Activated CD4-positive, CD25-positive, alpha-beta regulatory T cell treated with anti-CD3 and anti-CD28 coated beads, Interleukin-2, amount 50 U/mL, for 72 hours (primary cell): ENCODE data around the gene MAP4K3.

ENCODE experiments used
- DNase-seq: peaks from one replicate; pipeline ENCODE4 v3.0.0; 2021

Gene MAP4K3

DNA sequence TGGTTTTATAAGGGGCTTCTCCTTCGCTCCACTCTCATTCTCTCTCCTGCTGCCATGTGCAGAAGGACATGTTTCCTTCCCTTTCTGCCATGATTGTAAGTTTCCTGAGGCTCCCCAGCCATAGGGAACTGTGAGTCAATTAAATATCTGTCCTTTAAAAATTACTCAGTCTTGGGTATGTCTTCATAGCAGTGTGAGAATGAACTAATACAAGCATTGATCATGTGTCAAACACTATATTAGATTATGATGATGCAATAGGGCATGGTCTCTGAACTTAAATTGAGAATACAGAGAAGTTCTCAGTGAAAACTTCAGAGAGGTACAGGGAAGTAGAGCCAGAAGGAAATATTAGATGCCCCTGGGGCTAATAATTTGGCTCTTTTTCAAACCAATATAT lies 5.9 kb upstream of the MAP4K3 start:
- DNase-seq = no peak

DNA sequence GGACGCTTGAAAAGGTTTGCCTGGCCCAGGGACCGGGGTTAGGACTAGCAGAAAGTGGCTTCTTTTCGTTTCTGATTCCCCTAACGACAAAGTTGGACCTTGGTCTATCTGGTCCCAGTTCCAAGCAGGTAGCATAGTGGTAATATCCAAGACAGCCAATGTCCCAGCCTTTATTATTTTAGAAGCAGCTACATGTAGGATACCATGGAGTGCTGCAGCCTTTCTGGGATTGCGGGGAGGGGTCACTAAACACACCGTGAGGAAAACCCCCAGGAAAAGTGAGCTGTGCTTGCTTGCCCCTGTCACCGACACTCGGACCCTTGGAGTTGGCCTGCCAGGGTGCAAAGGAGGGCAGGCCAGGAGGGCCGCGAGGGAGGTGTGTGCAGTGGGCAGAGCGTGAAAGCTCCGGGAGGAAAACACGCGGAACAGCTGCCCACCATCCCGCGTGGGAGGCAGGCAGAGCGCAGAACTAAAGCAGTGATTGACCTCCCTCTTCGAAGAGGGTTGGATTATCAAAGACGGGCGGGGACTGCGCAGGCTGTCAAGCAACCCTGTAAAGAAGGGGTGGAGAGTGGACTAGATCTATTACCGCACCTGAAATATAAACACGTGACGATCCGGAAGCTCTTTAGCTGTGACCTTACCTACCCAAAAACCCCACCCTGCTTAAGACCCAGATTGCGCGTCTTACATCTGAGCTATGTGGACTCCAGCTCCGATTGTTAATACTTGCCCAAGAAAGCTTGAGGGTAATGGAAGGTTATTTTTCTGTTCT lies 624 bp upstream of the MAP4K3 start:
- peak; percentile 46 for DNase-seq

DNA sequence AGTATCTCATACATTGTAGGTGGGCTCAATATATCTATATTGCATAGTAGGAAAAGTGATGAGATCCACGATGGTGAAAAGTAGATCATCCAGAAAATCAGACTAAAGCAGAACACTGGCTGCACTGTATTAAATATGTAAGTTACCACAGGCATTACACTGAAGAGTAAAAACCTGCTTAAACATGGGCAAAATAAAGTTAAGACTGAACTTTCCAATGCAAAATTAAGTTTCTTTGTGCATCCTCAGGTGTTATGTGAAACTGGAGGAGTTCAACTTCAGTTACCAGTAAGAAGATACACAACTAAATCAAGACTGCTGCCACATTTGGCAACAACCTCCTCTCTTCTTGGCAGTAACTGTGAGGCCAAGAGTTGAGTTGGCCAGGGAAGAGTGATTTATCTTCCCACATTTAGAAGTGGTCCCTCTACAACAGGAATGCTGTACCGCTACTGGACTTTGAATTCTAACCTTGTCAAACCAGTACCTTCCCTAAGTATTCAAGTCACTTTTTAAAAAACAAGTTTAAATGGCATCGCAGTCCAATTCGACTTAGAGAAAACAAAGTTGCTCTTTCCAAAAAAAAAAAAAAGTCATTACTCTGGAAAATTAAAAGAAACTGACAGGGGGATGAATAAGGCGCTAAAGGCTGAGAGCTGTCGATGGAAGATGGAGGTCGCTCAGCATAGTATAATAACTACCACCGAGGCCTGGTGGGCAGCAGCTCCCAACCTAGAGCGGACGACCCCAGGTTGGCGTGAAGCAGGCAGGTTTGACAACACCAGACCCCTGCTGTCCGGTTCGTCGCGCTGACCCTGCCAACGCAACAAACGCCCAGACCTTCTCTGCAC lies 1.1 kb downstream of the MAP4K3 start:
- DNase-seq = no peak

DNA sequence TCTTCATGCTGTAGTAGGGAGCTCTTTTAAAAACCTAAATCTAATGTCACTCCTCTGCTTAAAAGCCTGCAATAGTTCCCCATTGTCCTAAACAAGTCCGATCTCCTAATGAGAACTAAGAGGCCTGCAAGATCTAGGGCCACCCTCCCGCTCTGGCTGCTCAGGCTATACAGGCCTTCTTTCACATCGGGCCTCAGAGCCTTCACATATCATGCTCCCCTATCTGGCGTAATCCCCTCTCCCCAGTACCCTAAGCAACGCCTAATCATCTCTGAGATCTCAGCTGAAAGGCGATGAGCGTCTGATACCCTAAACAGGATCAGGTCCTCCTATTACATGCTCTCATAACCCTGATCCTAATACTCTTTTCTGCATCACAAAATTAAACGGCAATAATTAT lies 1.9 kb downstream of the MAP4K3 start:
- DNase-seq = no peak

DNA sequence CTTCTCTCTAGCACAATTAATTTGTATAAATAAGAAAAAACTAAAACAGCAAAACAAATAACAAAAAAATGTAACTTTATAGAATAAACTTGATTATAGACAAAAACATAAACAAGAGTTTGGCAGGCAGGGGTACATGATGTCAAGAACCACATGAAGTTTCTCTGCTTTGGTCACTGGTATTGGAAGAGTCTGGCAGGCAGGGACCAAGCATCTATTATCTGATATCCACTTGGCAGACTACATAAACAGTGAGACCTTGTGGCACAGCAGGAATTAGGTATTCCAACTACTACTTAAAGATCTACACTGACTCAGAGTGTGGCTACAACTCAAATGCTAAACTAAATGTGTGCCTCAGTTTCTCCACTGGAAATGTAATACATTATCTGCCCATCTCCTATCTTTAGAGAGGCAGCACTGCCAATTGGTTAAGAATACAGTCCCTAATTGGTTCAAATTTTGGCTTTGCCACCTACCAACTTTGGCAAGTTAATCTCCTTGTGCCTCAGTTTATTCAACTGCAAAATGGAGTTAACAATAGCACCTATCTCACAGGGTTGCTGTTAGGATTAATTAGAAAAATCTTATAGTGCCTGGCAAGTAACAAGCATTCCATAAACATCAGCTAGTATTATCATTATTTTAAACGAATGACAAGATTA lies 2.7 kb downstream of the MAP4K3 start:
- DNase-seq = no peak

DNA sequence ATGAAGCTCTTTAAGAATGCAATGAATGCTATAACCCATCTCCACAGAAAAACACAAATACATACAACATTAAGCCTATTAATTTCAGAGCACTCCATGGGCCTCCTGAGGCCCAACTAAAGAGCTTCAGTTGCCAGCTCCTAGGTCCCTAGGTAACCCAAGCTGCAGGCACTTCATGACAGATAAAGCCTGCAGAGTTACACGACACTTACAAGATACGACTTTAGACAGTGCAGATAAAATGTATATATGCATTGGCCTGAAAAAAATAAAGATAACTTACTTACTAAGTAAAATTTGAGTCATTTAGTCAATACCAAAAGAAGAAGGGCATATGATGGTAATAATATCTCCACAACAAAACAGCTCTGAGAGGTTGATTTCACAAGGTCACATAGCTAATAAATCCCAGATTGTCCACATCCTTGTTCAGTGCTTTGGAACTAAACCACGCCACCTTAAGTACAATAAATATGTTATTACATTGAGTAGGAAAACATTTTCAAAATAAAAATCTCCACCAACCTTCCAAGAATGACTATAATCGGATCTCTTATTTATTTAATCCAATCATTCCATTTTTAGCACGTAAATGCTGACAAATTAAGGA lies 3.4 kb downstream of the MAP4K3 start:
- no peak for DNase-seq

DNA sequence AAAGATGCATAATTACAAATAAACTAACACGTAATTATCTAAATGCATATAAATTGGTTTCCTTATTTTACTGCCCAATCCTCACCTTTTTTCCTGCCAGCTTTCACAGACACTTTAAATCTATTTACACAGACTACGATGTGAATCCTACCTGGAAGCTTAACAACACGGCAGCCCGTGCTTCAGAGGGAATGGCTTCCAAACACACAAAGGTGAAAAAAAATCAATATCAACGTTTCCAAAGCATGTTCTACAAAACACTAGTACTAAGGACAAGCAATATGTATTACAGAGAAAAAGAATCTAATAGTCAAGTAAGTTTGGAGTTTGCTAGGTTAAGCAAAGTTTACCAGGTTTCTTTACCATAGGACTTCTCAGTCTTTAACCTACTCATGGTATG lies 4.4 kb downstream of the MAP4K3 start:
- no peak for DNase-seq

DNA sequence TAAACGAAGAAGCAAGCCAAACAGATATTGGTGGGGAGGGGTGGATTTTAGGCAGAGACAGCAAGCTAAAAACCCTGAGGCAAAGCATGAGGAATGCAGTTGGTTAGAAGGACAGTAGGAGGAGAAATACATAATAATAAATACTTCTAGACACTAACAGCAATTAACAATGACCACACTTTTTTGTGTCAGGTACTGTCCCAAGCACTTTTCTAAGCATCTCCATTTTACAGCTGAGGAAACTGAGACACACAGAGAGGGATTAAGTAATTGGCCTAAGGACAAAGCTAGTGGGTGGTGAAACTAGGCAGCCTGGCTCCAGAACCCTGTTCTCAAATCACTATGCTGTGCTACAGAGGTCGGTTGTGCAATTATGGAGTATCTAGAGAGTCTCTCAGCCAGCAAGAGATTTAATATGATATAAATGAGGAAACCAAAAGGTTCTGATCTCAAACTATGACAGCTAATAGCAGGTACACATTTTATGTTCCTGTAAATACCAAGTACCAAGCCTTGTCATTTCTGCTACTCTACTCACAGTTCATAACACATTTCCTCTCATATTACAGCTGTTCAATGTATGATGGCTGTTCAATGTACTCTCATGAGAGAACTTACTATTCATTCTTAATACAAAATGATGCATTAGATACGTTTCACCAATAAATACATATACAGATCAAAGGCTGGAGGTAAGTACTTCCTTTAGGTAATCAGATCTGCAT lies 5.3 kb downstream of the MAP4K3 start:
- no peak for DNase-seq

DNA sequence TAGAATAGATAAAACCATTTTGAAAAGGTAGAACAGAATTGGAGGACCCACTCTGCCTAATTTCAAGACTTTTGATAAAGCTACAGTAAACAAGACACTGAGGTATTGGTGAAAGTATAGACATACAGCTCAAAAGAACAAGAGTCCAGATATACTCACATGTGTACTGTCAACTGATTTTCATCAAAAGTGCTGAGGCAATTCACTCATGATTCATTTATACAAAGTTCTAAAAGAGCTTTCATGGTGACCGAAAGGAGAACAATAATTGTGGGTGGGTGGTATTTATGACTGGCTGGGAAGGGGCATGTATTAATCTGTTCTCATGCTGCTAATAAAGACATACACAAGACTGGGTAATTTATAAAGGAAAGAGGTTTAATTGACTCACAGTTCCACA lies 7.3 kb downstream of the MAP4K3 start:
- no peak for DNase-seq

DNA sequence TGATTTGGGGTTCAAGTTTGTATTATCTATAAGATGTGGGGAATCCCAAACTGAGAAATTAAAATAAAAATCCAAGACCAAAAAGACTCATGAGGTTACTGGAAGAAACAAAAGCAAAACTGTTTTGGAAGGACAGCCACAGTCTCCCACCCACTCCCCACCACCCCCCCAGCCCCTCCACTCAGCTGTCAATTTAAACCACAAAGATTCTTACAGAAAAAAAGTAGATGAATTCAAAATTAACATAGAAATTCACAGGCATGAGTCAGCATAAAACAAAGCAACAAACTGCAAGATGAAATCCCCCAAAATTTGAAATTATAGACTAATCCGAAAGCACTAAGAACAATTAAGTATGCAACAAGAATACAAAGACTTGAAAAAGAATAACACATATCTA lies 12.1 kb downstream of the MAP4K3 start:
- DNase-seq = no peak

DNA sequence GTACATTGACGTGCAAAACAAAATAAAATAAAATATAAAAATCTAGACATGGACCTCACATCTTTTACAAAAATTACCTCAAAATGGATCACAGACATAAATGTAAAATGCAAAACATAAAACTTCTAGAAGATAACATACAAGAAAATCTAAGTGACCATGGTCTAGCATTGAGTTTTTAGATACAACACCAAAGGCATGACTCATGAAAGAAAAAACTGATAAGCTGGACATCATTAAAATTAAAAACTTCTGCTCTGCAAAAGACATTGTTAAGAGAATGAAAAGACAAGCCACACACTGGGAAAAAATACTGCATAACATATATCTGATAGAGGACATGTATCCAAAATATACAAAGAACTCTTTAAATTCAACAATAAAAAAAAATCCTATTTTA lies 14.4 kb downstream of the MAP4K3 start:
- DNase-seq = no peak

DNA sequence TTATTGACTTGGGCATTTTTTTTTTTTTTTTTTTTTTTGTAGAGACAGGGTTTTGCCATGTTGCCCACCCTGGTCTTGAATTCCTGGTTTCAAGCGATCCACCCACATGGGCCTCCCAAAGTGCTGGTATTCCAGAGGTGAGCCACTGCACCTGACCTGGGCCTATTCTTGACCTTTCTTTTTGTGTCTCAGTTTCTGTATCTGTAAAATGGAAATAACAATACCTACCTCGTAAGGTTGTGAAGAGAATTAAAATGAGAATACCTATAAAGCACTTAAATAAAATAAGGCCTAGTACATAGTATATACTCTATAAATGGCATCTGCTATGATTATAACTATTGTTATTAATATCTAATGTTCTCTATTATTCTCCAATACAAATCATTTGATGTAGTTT lies 15.7 kb downstream of the MAP4K3 start:
- no peak for DNase-seq

DNA sequence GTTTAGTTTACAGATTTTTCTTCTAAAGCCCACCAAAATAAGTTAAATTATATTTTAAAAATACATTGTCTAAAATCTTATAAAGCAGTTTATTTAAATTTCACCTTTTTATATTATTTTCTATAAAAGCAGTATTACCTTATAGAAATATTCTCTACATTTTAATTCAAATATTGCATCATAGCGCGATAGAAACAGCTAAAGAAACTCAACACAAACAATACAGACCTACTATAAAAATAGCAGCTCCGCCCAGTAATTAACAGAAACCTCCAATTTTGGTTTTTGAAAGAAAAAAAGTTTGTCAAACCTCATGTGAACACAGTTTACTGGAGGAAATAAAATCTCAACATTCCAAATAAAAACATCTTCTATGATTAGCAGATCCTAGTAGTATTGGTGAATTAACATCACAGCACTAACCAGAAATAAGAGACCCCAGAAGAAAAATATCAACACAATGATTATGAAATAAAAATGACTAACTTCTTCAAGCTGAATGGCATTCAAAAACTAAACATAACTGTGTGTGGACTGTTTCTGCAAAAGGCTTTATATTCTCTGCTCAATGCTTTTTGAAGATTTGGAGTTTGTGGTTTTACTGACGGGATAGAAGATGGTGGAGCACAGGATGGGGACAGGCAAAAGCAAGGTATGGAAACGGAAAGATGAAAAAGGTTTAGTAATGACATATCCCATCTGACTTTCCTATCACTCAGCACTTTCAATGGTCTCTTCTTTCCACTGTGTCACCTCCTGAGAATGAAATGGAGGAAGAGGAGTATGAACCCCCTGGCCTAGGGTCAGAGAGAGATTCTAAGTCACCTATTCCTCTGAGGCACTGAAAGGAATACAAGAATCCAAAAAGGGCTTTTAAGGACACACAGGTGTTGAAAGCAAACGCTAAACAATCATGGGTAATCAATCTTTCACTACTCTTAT lies 17.5 kb downstream of the MAP4K3 start:
- DNase-seq = no peak

DNA sequence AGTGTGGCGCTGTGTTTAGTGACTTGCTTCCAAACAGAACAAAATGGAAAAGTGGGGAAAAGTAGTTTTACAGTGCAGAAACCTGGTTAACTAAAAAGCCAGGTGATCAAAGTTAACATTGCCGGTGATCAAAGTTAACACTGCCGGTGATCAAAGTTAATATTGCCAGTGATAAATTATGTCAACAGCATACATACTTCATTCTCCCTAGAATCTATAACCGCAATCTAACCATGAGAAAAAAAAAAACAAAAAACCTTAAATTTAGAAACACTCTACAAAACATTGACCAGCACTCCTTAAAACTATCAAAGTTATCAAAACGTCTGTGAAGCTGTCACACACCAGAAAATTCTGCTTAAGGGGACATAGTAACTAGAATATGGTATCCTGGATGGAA lies 18.6 kb downstream of the MAP4K3 start:
- no peak for DNase-seq

DNA sequence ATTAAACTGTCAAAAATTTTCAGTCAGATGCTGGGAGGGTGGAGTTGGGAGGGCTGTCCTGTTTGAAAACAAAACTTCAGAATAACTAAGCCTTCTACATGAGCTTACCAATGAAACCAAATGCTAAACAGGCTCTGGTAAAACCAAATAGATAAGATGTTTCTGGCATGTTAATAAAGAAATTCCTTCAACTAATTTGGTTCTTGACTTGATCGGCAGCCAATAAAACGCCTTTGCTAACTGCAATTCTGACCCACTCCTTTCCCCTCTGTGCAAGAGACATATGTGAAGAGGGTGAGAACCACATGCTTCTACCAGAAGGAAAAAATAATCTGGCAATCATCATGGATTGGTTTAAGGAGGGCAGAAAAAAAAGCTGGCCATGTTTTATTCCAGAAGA lies 20.9 kb downstream of the MAP4K3 start:
- no peak for DNase-seq

DNA sequence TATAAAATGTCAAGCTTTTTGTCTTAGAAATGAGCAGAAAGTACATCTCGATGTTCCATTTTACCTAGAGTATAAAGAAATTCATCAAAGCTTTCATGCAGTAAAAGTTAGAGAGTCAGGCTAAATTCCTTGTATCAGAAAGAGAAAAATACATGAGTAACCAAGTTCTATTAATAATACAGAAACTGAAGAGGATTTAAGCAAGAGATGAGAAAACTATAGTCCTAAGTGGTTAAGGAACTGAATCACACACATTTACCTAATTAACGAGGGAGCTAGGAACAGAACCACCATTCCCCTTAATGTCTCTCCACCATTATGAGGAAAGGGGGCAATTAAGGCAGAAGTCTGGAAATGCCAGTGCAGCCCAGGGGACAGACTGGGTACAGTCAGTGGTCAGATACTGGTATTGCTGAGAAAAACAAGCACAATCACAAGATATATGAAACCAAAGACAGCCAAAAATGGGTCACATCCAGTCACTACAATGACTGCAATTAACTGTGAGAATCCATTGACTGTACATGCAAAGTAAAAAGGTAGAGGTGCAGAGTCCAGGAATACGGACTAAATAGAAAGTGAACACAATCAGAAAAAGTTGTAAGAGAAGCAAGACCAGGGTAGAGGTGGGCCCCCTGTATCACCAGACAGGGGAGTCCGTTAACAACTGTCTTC lies 23.9 kb downstream of the MAP4K3 start:
- no peak for DNase-seq

DNA sequence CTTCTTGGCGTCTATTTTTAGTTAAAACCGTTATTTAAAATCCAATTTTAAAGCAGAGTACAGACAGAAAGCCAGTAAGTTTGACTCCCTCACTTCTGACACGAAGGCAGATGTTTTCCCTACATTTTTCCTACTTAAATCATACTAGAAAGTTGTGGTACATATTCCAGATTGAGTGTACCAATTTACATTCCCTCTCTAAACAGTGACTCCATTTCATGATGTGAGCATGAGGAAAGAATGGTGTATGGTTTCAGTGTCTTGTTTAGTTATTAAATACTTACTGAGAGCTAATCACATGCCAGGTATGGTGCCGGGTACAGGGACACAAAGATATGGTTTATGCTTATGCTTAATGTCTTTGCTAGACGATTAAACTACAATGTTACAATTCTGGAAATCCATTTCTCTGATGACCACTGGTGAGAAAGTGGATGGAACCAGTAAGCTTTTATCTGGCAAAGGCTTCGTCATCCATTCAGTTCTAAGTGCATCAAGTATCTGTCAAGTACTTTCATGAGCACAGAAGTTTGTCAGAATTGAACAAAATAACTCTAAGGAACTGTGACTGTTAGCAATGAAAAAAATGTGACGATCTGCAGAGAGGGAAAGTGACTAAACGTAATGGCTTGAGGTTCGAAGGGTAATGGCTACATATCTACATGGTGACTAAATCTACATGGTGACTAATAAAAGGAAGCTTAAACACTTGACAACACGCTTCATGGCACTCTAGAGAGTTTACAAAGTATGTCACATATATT lies 25.7 kb downstream of the MAP4K3 start:
- no peak for DNase-seq

DNA sequence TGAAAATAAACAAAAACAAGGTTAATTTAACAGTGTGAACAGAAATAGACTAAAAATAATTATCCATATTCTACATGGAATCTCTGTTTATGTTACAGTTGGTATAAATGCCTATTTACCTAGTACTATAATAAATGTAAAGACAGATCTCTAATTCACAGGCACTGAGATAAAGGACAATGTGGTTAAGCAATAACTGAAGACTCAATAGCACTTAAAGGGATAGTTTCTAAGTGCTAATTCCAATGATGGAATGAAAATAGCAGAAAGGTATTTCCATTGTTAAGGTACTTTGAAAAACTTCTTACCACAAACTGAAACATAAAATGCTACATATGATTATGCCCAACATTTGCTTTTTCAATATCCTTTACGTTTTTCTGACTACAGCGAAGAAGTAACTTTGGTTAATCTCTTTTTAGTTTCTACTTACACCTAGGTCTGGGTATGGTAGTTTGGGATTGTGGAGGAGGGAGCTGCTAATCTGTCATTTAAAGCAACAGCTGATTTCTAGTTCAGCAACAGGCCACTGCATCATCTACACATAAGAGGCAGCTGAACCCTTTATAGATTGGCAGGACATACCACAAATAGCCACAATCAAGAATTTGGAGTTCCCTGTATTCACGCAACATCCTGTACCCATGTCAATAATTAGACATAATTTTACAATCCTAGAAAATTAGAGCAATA lies 27.2 kb downstream of the MAP4K3 start:
- no peak for DNase-seq

DNA sequence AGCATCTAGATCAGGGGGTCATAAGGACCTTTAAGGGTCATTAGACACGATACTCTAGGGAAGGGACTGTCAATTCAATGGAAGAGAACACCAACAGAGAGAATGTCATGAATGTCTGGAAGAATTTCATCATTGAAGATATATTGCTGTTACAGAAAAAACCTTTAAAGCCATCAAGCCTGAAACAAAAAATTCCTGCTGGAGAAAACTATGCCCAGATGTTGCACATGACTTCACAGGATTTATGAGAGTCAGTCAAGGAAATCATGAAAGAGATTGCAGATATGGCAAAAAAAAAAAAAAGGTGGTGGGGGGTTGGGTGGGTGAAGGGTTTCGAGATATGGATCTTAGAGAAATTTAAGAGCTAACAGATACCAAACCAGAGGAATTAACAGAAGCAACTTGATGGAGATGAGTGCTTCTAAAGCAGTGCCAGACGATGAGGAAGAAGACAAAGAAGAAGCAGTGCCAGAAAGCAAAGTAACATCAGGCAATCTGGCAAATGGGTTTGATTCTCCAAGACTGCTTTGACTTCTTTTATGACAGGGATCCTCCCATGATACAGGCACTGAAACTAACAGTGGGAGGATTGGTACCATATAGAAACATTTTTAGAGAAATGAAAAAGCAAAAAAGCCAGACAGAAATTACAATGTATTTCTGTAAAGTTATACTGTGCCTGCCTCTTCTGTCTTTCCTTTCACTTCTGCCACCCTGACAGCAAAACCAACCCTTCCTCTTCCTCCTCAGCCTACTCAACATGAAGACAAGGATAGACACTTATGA lies 28.5 kb downstream of the MAP4K3 start:
- no peak for DNase-seq
